Prostate gland (tissue), 2 donors: ENCODE measurements around the gene GALNT14. TPM values are rescaled to one million over a fixed set of nuclear protein-coding genes. Genes with fewer than 3 reads are reported as not detected.

Experiments
- DNase-seq: peaks from one replicate; pipeline ENCODE4 v3.0.0-alpha.2; 2019; ENCODE audit warnings: low spot score
- H3K27ac ChIP-seq, 2 donors: fragments of 200-600 bp; sonication (generic); 2 replicates each; pipeline ENCODE4 v1.5.1; 2017 to 2019
- H3K27me3 ChIP-seq: fragments of 200-600 bp; sonication (generic); replicated peaks from 2 replicates; pipeline ENCODE4 v1.5.1; 2019; ENCODE audit not compliant: insufficient read depth
- H3K36me3 ChIP-seq, 2 donors: fragments of 200-600 bp; sonication (generic); 1 replicate in 1 of 2; 2 replicates in 1 of 2; pipeline versions ENCODE4 v1.5.1 to v1.8.1; 2017 to 2019
- H3K4me1 ChIP-seq: fragments of 200-600 bp; sonication (generic); replicated peaks from 2 replicates; pipeline ENCODE4 v1.5.1; 2019
- H3K4me3 ChIP-seq, 2 donors: fragments of 200-600 bp; sonication (generic); 2 replicates each; pipeline ENCODE4 v1.5.1; 2017 to 2019
- H3K9me3 ChIP-seq: fragments of 200-600 bp; sonication (generic); 2 replicates; pipeline ENCODE4 v1.5.1; 2017
- POLR2A ChIP-seq: fragments of 450-650 bp; IDR thresholded peaks from one replicate; pipeline ENCODE4 v1.6.1; 2016; ENCODE audit warnings: antibody characterized with exemption, mild to moderate bottlenecking
- POLR2AphosphoS5 ChIP-seq: sonication (generic); formaldehyde crosslinking; IDR thresholded peaks from one replicate; pipeline ENCODE4 v1.6.1; 2017; ENCODE audit warnings: antibody characterized with exemption
- WGBS: methylation state at CpG from one replicate; pipeline ENCODE4 v1.1.5; 2018; 5-methylcytosine and 5-hydroxymethylcytosine counted together
- intact Hi-C: fragments of 100-400 bp; cut with DNase I; formaldehyde crosslinking; loops from one replicate; pipeline ENCODE4 v1.14.2; 2022
- total RNA-seq, 2 donors: library from RNA; depleted of rRNA; stranded (reverse); fragments of >200 nt; gene quantifications; one replicate each; pipeline ENCODE4 v1.1.0, GENCODE V29; 2016
- TF ChIP-seq, protein P1 (sequence below), 4 experiments: fragments of 200-600 bp in 2 of 4; fragments of 450-650 bp in 2 of 4; sonication (generic) in 2 of 4; IDR thresholded peaks; 1 replicate in 3 of 4; 2 replicates in 1 of 4; pipeline ENCODE4 v1.5.1; 2016 to 2019; ENCODE audit warnings: antibody characterized with exemption in 4 of 4, mild to moderate bottlenecking in 2 of 4, moderate library complexity in 2 of 4

GALNT14 gene
- total RNA-seq, 2 donors from 2014 or later = 0.59 to 15.5 TPM

- TF ChIP-seq, protein P1, sequence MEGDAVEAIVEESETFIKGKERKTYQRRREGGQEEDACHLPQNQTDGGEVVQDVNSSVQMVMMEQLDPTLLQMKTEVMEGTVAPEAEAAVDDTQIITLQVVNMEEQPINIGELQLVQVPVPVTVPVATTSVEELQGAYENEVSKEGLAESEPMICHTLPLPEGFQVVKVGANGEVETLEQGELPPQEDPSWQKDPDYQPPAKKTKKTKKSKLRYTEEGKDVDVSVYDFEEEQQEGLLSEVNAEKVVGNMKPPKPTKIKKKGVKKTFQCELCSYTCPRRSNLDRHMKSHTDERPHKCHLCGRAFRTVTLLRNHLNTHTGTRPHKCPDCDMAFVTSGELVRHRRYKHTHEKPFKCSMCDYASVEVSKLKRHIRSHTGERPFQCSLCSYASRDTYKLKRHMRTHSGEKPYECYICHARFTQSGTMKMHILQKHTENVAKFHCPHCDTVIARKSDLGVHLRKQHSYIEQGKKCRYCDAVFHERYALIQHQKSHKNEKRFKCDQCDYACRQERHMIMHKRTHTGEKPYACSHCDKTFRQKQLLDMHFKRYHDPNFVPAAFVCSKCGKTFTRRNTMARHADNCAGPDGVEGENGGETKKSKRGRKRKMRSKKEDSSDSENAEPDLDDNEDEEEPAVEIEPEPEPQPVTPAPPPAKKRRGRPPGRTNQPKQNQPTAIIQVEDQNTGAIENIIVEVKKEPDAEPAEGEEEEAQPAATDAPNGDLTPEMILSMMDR (IDR thresholded peaks at IDR 0.05) = no peak
- no peak for TF ChIP-seq POLR2AphosphoS5
- no peak for TF ChIP-seq POLR2A
- no peaks in the 10 kb centered on the region for H3K36me3 ChIP-seq
- no peaks in the 10 kb centered on the region for H3K4me1 ChIP-seq
- H3K4me3 ChIP-seq = no peak overlapping the region
- DNase-seq = no peak
- H3K9me3 ChIP-seq = no peaks in the 10 kb centered on the region
- WGBS = 79% methylated on average over 6 of the region's 6 CpGs
- intact Hi-C loops = no loop called here
- no peak overlapping the region for H3K27ac ChIP-seq
- H3K27me3 ChIP-seq = no peaks in the 10 kb centered on the region
These were observed 8.7 kb downstream of the GALNT14 start for GRCh38 chr2:31129375-31130171.

- H3K27ac ChIP-seq = no peak overlapping the region
- H3K4me3 ChIP-seq = no peak overlapping the region
- TF ChIP-seq, protein P1 (IDR thresholded peaks at IDR 0.05) = no peak
- TF ChIP-seq POLR2AphosphoS5 (no peak), POLR2A (no peak)
- DNase-seq = no peak
- 96% methylated on average over 3 of the region's 3 CpGs for WGBS
- intact Hi-C loops = no loop called here
- H3K36me3 ChIP-seq = no peaks in the 10 kb centered on the region
- H3K4me1 ChIP-seq = no peaks in the 10 kb centered on the region
- H3K9me3 ChIP-seq = no peaks in the 10 kb centered on the region
- no peaks in the 10 kb centered on the region for H3K27me3 ChIP-seq
These were observed 10.3 kb downstream of the GALNT14 start for GRCh38 chr2:31127931-31128330.

DNA sequence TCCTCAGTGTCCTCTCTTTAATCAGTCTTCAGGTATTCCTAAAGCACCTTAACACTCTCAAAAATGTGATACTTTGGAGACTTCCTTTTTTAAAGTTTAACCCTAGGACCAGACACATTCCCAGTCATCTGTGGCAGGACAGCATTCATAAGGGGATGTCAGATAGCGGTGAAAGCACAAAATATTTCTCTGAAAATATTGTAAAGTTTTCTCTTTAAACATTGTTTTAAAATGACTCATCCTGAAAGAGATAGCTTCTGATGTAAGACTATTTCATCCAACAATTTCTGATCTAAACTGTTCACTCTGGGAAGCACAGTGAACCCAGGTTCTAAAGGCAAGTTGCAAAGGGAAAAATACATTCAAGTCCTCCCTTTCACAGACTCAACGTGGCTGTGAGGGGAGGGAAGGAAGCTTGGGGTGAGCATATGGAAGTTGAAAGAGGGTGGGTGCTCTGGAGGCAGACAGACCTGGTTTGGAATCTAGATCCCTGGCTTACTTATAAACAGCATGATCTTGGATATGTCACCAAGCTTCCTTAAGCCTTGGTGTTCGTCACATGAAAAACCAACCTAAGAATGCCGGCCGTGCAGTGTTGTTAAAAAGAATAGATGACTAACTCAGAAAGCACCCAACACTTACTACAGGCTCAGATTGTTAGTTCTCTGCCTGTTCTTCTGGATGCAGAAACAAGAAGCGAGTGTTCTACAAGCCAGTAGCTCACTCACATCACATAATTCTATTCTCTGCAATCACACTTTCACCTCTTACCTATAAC lies 12.1 kb downstream of the GALNT14 start:
- TF ChIP-seq, protein P1 (IDR thresholded peaks at IDR 0.05) = no peak
- TF ChIP-seq POLR2AphosphoS5 = no peak
- H3K9me3 ChIP-seq = no peaks in the 10 kb centered on the region
- 75% methylated on average over 6 of the region's 6 CpGs for WGBS
- H3K4me1 ChIP-seq = no peaks in the 10 kb centered on the region
- no peaks in the 10 kb centered on the region for H3K36me3 ChIP-seq
- H3K4me3 ChIP-seq = no peak overlapping the region
- DNase-seq = no peak
- H3K27me3 ChIP-seq = no peaks in the 10 kb centered on the region
- intact Hi-C loops = no loop called here
- no peak overlapping the region for H3K27ac ChIP-seq

- Histone ChIP-seq H3K4me1 (no peaks in the 10 kb centered on the region), H3K4me3 (no peak overlapping the region), H3K27ac (no peak overlapping the region), H3K27me3 (no peaks in the 10 kb centered on the region), H3K9me3 (no peaks in the 10 kb centered on the region), H3K36me3 (no peaks in the 10 kb centered on the region)
- 96% methylated on average over 4 of the region's 4 CpGs for WGBS
- TF ChIP-seq POLR2A (no peak), POLR2AphosphoS5 (no peak)
- TF ChIP-seq, protein P1 (IDR thresholded peaks at IDR 0.05) = no peak
- intact Hi-C loops = no loop called here
- DNase-seq = no peak
These were observed 13.3 kb downstream of the GALNT14 start for GRCh38 chr2:31124904-31125303.
